ENCODE data around the gene MAD1L1. TPM values are rescaled to one million over a fixed set of nuclear protein-coding genes. Genes with fewer than 3 reads are reported as not detected.

The MAD1L1 gene
- total and polyA plus RNA-seq, 2 of the 4 experiments (the other 2 are of a cell fraction): 29.0 to 40.9 TPM

DNA sequence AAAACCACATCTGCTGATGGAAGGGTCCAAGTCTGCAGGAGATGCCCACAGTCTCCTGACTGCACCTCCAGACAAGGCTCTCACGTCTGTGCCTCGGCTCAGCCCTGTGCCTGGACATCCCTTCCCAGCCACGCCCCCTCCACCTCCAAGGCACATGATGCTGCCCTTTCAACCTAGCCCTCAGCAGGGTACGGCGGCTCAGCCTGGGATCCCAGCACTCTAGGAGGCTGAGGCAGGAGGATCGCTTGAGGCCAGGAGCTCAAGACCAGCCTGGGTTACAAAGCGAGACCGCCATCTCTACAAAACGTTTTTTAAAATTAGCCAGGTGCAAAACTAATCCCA, 14.3 kb downstream of the MAD1L1 start:
- H3K36me3 ChIP-seq (ENCODE audit: control insufficient read depth, insufficient read depth, low read length): peaks cover 60% of the 10 kb centered on the region
- intact Hi-C loops (cut with micrococcal nuclease): no loop called here
- H4K8ac ChIP-seq (ENCODE audit: low read depth in 2 of 2, low read length in 2 of 2): no peak overlapping the region

More for the DNA sequence above, 14.3 kb downstream of the MAD1L1 start:
- Histone ChIP-seq H2AK9ac (replicated peaks; ENCODE audit: low read depth, low read length, poor library complexity) (no peak overlapping the region), H3K27ac (ENCODE audit: insufficient read depth, low read length) (no peak overlapping the region), H2BK5ac (ENCODE audit: low read depth, low read length, poor library complexity, severe bottlenecking) (no peak overlapping the region), H3K4me1 (ENCODE audit: control insufficient read depth, insufficient read depth, low read length) (no peaks in the 10 kb centered on the region), H3K4me3 (ENCODE audit: insufficient read depth, low read depth, low read length) (no peak overlapping the region), H3K9me3 (ENCODE audit: control insufficient read depth, insufficient read depth, low read length) (no peaks in the 10 kb centered on the region), H3K56ac (ENCODE audit: extremely low read depth, insufficient read depth, low read length) (no peak overlapping the region), H4K20me1 (ENCODE audit: insufficient read depth, low read length) (peaks cover 3% of the 10 kb centered on the region), H3K27me3 (ENCODE audit: control insufficient read depth, insufficient read depth, low read length) (no peaks in the 10 kb centered on the region), H4K5ac (ENCODE audit: low read depth, low read length) (no peak overlapping the region), H4K91ac (ENCODE audit: insufficient read depth, low read depth, low read length) (no peak overlapping the region), H3K9ac (ENCODE audit: low read depth, low read length) (no peak overlapping the region), H3K79me1 (ENCODE audit: low read depth in 1 of 2, low read length in 2 of 2) (peaks cover 0 to 11% of the 10 kb centered on the region in 2 experiments; a peak in 1 of 4 replicates), H2AK5ac (ENCODE audit: low read depth, low read length) (no peak overlapping the region), H3K4ac (ENCODE audit: low read depth, low read length) (no peak overlapping the region), H2BK15ac (ENCODE audit: low read depth, low read length) (no peak overlapping the region), H2BK120ac (ENCODE audit: low read depth, low read length) (no peak overlapping the region), H2AFZ (replicated peaks; ENCODE audit: low read length, poor library complexity) (no peak overlapping the region), H3K23ac (ENCODE audit: low read depth, low read length) (no peak overlapping the region), H3K14ac (replicated peaks; ENCODE audit: low read depth, low read length) (no peak overlapping the region), H3K4me2 (ENCODE audit: low read depth, low read length) (no peak overlapping the region), H2BK20ac (ENCODE audit: low read depth, low read length) (no peak overlapping the region), H3K9me1 (ENCODE audit: insufficient read depth, low read length) (peaks cover 4% of the 10 kb centered on the region; the same call in 1 of the 2 replicates), H3K18ac (ENCODE audit: low read depth, low read length) (no peak overlapping the region)
- dilution Hi-C loops (cut with HindIII; ENCODE audit: low sequenced_read_pairs, unreplicated experiment) (no loop called here), in situ Hi-C loops (cut with MboI; ENCODE audit: low sequenced_read_pairs) (loop anchor here (10.0 kb wide), 1 partner anchor 564 kb away; no protein-coding TSS in a partner anchor)
- CTCF ChIA-PET: no interaction called here
- TF ChIP-seq RAD21 (IDR thresholded peaks at IDR 0.05; ENCODE audit: low read length): no peak
- no peak for TF ChIP-seq MXI1 (IDR thresholded peaks at IDR 0.05; ENCODE audit: borderline replicate concordance, low read depth, low read length)
- TF ChIP-seq SMC3 (IDR thresholded peaks at IDR 0.05; ENCODE audit: low read depth, low read length): no peak
- TF ChIP-seq, protein P1, sequence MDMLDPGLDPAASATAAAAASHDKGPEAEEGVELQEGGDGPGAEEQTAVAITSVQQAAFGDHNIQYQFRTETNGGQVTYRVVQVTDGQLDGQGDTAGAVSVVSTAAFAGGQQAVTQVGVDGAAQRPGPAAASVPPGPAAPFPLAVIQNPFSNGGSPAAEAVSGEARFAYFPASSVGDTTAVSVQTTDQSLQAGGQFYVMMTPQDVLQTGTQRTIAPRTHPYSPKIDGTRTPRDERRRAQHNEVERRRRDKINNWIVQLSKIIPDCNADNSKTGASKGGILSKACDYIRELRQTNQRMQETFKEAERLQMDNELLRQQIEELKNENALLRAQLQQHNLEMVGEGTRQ (IDR thresholded peaks at IDR 0.05; ENCODE audit: low read depth, low read length): no peak
- TF ChIP-seq MAFK (IDR thresholded peaks at IDR 0.05; ENCODE audit: low read depth, low read length): no peak
- no peak for TF ChIP-seq RCOR1 (IDR thresholded peaks at IDR 0.05; ENCODE audit: insufficient replicate concordance, low read length)
- TF ChIP-seq ELK1 (IDR thresholded peaks at IDR 0.05; ENCODE audit: borderline replicate concordance, low read depth, low read length): no peak
- POLR2A ChIA-PET (ENCODE audit: unreplicated experiment): no interaction called here
- DNase-seq: no peak
- no CpG with 5 or more reads among the region's 9 CpGs for WGBS, 2 experiments (ENCODE audit: extremely low coverage in 2 of 2, insufficient read length in 1 of 2)
- no TSS peak for BruUV-seq (replicated peaks)
- no peak for ATAC-seq (ENCODE audit: low read depth)
